GM19023 (cell line): ENCODE measurements around the gene ADRB2.
A peak's percentile ranks its signal among the peaks of the same experiment; 100 is the strongest.

ENCODE experiments used
- ATAC-seq: cut with Tn5 transposase; IDR thresholded peaks from one replicate; pipeline ENCODE4 v1.9.1; 2021; ENCODE audit warnings: mild to moderate bottlenecking, moderate library complexity; ENCODE audit not compliant: unreplicated experiment

The ADRB2 gene

DNA sequence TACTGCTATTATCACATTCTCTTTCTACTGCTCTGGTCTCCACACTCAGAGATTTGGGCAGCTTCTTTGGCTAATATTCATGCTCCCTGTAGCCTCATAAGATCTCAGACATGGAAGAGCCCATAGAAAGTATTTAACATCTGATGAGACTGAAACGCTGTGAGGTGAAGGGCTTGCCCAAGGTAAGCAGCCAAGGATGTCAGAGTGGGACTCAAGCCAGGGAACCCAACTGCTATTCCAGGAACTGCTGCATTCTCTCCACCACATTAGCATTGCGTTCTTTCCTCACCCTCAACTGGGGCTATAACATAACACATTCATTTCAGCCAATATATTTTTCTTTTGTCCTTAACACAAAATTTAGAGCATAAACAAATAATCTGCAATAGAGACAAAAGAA is 3.8 kb downstream of the ADRB2 start:
- no peak for ATAC-seq

DNA sequence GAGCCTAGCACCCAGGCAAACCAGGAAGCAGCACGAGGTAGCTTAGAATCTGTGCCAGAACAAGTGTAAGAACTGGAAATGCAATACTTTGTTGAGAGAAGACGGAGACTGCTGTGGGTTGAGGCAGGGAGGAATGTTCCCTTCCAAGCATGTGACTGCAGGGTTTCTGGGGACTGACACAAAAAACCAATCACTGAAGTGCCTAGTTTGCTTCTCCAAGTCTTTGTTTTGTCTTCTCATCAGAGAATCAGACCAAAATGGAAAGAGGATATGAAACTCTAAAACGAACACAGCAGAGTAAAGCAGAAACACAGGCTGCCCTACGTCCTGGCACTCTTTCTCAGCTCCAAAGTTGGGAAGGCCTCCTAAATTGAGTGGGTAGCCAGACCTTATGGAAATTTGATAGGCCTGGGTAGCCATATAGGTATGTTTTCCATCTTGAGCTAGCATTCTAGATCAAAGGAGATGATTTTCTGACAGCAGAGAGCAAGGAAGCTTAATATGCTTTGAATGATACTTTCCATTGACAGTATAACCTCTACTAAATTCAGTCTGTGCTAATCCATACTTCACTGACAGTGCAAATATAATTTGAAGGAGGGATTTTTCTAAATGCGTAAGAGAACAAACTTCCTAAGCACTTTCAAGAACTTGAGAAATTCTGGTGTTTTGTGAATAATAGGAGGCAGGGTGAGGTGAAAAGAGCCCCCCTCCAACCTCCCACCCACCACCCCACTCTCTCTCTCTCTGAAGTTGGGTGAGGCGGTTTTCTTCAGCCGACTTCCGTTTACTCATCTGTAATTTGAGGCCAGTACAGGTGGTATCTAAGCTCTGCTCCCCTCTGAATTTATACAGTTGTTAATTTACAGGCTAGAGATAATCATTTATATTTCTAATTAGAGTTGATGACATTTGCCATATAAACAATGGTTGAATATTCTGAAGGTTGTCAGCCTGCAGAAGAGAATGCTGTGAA is 5.5 kb downstream of the ADRB2 start:
- peak; percentile 73 for ATAC-seq

DNA sequence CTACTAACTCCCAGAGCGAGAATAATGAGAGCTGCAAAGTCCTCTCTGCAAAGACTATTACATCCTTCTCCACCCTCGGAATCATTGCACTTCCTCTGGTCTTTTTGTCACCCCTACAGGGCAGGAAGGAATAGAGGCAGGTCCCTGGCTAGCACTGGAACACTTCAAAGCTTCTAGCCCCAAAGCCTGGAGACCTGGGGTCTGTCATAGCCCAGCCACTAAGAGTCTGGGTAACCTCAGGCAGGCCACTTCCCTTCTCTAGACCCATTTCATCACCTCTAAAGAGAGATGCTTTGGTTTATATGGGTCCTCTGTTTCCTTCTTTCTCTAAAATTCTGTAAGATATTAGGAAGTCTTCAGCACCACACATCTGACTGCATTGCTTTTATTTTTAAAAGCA is 6.7 kb downstream of the ADRB2 start:
- ATAC-seq, result no peak

DNA sequence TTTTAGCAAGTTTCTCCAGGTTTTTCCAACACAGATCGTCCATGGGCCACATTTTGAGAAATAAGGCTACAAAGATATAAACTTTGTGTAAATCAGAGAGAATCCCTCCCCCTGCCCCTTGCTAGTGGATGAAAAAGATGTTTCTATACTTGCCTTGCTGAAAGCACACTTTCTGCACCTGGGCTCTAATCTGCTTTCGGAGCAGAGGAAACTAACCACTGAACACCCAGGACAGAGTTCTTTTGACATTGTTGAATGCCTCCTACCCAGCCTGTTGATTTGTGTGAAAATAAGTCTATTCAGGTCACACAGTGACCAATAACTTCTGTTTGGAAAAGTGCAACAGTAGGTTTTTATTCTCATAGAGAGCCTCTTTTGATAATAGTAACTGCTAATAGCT is 7.5 kb downstream of the ADRB2 start:
- no peak for ATAC-seq

DNA sequence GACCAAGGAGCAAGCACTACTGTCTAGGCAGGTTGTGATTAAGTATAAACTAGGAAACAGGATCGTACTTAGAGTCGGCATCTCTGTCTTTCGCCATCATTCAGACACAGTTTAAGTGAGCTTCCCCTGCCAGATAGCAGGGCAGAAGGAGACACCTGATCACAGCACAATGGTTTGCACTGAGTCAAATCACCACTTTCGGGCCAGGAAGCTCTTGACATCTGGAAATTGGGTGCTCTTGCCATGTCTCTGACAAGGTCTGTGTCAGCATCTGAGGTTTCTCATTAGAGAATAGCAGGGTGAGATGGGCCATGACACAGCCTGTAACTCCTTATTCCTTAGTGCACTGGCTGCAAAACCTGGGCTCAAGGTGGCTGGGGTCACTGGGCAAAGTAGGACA is 8.3 kb downstream of the ADRB2 start:
- ATAC-seq, result peak; percentile 45

DNA sequence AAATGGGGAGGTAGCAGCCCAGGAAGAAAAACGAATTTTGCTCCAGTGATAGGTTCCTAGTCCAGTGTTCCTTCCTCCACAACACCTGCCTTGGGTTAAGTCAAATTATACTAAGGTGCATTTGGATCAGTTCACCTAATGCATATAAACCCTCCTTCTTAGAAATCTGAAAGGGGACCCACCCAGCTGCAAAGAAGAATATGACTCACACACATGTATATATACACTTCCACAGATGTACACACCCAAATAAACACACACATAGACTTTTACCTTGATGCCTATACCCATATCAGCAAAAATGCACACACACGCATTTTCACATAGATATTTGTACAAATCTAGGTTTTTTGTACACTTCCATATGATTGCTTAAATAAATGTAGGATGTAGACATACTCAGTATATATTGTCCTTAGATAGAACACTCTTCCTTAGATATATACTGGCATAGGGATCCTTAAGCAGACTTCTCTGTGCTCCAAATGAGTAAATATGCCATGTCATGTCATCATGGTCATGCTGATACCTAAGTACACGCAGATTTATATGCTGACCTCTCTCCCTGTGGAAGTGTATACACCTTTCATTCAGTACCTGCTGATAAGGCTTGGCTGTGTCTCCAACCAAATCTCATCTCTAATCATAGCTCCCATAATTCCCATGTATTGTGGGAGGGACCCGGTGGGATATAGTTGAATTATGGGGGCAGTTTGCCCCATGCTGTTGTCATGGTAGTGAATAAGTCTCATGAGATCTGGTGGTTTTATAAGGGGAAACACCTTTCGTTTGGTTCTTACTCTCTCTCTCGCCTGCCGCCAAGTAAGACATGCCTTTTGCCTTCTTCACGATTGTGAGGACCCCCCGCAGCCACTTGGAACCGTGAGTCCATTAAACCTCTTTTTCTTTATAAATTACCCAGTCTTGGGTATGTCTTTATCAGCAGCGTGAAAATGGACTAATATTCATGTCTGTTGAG is 10.2 kb downstream of the ADRB2 start:
- ATAC-seq, result no peak

DNA sequence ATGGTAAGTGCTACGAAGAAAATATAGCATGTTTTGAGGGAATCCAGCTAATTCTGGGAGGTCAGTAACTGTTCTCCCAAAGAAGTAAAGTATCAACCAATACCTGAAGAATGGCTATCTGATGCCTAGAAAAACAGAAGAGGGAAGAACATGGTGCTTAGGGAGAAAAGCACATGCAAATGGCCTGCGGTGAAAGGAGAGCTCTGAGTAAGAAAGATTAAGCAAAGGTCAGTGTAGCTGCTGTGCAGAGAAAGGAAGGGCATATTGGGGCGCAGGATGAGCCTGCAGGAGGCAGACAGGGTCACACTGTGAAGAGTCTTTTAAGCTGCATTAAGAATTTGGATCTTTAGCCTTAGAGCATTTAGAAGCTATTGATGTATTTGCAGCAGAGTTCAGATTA is 11.0 kb downstream of the ADRB2 start:
- ATAC-seq, result no peak

DNA sequence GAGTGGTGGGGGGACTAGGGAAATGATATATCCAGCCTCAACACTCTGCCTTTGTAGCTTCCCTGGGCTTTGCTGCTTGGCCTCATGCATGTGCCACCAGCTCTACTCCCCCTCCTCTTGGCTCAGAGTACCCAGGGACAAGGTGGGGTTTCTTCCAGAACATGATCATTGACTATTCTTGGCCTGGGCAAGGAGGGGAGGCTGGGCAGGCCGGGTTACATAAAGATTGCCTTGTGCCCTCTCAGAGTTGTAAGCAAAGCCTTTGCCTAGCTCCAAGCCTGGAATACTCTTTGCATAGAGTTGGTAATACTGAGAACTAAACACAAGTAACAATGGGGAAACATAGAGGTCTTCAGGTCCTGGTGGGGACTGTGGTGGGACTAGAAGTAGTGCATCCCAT is 11.9 kb downstream of the ADRB2 start:
- no peak for ATAC-seq

DNA sequence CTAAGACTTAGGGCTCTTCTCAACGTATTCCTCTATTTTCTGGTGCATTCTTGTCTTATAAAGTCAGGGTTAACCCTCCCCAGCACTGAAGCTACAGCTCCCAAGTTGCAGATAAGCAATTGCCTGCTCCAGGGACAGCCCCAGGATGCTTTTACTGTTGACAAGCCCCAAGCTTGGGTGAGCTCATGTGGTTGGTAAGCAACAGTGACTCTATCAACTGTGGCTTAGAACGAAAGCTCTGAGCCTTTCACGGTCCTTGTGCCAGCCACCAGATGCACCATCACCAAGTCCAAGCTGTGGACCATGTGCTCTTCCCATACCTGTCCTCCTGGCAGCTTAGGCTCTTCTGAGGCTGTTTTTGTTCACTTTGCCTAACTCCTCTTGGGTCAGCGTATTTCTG is 13.5 kb downstream of the ADRB2 start:
- ATAC-seq, result no peak

DNA sequence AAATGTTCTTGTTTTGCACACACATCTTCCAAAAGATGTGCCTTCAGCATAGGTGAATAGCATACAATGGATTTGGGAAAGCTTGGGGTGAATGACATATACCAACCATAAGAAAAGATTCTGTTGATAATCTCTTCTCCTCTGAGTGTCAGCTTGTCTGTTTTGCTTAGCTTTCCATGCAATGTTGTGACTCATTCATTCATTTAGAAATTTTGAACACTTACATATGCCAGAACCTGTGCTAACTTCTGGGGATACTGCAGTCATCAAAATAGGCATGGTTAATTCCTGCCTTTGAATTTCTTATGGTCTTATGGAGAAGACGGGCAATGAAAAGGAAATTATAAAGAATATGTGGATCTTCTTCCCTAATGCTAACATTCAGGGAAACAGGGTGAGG is 14.1 kb downstream of the ADRB2 start:
- no peak for ATAC-seq

DNA sequence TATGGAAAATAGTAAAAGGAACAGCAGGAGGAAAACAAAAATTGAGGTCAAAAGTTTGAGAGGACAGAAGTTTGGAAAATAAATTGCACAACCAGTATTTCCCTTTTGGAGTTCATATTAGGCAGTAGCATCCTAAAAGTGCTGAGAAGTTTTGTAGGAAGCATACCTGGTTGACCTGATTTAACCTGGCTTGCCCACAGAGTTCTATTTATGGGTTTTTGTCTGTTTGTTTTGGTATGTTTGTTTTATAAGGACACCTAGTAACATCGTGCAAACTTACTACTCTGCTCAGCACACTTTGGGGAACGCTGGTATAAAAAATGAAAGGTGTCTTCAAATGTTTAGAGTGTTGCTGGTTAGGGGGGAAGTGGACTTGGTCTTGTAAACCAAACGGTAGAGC is 15.1 kb downstream of the ADRB2 start:
- ATAC-seq, result no peak

DNA sequence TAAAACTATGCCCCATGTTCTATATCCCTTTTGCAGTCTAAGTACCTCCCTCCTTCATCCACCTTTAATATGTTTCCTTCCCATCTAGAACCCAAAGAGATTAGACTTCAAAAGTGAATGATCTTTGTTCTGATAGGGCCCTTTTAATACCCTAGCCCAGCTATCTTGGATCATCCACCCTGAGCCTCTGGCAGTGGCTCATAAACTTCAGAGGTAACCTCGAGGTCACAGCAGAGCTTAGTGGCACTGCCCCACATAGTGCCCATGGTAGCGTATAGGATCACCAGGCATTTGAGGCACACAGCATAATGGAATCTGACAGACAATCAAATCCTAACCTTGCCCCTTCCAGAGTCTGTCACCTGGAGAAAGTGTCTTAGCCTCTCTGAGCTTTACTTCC is 15.8 kb downstream of the ADRB2 start:
- ATAC-seq, result no peak

DNA sequence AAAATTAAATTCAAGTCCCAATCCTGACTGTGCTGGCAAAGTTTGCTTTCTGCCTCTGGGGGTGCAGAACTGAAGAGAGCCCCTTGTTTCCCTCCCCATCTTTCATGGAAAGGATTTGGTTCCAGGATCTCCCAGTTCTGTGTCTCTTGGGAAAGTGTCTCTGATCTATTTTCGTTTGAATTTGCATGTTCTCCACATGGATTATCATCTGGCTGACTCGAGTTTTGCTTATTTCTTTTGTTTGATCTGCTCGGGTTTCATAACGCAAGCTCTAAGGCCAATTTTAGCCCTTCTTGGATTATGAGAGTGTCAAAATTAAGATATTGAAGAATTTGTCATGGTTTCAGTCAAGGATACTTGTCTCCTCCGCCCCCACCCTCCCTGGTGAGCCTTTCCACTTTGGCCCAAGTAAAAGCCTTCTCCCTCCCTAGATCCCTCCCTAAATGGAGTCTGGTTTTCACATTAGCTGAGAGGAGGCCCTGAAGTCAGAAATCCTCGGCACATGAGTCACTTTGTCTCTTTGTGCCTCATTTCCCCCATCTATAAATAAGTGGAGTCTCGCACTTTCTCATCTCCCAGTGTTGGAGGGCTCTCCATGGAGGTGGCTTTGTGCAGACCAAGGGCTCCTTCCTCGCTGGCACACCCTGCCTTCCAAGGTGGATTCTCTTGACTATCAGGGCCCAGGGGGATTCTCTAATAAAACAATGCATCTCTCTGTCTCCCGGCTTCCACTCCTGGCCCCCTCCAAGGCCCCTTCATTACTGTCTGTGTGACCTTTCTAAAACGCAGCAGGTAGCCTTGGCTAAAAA is 17.3 kb downstream of the ADRB2 start:
- ATAC-seq, result no peak

DNA sequence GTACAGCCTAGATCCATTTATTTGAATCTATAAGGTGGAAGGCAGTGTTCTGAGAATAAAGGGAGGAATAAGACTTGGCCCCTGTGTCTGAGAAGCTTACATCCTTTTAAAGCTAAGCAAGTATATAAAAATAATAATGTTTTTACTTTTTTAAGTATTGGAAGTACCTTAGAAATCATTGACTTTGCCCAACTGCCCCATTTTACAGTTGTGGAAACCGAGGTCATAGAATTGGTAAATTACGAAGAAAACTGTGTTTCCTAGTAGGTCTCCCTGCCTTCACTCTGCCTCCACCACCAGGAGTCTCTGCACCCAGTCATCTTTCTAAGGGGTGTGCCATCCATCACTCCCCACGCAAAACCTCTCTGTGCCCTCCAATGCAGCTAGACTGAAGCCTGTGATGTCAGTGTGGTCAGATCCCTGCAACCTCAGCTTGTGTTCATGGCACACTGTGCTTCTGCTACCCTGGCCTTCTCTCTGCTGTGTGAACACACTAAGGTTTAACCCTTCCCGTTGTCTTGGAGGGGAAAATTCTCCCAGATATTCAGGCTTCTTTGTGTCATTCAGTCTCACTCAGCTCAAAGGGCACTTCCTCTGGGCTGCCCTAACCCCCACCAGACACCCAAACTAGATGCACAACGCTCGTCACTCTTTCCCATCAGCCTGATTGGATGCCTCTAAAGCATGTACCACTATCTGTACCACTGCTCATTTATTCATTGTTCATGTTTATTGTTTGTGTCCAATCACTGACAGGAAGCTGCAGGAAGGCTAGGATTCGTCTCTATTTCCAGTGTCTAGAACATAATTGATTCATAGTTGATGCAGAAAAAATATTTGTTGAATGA is 18.2 kb downstream of the ADRB2 start:
- ATAC-seq, result no peak

DNA sequence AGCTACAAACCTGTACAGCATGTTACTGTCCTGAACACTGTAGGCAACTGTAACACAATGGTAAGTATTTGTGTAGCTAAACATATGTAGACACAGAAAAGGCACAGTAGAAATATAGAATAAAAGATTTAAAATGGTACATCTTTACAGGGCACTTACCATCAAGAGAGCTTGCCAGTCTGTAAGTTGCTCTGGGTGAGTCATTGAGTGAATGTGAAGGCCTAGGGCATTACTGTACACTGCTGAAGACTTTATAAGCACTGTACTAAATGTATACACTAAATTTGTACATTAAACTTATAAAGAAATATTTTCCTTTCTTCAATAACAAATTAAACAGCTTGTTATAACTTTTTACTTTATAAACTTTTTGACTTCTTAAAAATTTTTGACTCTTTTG is 20.5 kb downstream of the ADRB2 start:
- ATAC-seq, result no peak

DNA sequence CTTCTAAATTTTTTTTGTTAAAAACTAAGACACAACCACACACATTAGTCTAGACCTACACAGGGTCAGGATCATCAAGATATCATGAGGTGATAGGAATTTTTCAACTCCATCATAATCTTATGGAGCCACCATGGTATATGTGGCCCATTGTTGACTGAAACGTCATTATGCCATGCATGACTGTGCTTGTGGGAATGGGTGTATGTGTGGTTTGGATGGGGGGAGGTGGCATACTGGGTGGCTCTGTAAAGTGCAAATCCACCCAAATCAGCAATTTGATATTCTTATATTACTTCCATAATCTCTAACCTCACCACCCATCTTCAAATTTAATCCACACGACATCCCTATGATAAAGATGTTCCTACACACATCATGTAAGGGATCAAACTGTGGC is 21.0 kb downstream of the ADRB2 start:
- ATAC-seq, result no peak

DNA sequence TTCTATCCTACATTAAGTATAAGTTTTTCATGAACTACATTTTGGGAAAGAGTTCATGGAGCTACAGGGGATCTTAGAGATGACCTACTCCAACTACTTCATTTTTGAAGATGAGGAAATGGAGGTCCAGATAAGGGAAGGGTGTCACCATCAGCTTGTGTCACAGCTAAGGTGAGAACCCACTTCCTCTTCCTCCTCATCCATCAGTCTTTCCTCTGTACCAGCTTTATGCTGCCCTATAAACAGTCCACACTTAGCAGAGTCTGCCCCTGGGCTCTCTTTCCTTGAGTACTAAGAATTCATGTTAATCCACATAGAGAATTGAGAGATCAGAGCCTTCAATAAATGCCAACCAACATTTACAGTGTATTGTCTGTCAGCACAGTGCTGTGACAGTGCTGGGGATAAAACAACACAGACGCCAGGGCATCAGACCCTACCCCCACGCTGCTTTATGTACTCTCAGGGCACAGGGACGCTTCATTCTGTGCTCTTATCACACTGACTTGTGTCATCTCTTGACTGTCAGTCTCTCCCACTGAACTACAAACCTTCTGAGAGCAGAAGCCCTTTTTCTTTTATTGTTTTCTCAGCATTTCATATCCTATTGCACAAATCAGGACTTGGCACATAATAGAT is 22.1 kb downstream of the ADRB2 start:
- no peak for ATAC-seq

DNA sequence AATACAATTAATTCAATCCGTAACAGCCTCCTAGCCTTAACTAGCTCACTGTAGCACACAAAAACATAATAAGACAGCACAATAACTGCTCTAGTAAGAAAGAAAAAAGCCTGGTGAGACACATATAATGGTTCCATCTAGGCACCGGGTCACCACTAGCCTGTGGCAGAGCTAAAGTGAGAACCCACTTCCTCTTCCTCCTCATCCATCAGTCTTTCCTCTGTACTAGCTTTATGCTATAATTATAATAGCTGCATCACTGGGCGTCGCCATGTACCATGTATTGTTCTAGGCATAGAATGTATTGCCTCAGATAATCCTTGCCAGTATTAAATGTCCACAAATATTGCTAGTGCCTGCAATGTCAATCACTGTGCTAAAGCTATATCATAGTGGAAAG is 23.1 kb downstream of the ADRB2 start:
- ATAC-seq, result no peak

DNA sequence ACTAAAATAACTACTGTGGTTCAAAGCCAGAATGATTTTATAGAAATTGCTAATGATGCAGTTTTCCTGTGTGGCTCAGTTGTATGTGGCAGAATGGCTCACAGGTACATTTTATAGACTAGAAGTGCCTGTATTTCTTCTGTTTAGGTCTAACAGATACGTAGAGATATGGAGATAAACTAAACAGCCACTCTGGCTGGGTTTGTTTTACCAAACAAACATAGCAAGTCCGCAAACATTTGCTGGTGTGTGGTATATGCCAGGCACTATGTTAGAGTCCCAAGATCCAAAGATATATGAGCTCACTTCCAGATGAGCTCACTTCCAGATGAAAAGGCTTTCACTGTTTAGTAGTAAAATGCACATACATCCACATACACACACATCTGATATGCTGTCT is 24.4 kb downstream of the ADRB2 start:
- ATAC-seq, result no peak

DNA sequence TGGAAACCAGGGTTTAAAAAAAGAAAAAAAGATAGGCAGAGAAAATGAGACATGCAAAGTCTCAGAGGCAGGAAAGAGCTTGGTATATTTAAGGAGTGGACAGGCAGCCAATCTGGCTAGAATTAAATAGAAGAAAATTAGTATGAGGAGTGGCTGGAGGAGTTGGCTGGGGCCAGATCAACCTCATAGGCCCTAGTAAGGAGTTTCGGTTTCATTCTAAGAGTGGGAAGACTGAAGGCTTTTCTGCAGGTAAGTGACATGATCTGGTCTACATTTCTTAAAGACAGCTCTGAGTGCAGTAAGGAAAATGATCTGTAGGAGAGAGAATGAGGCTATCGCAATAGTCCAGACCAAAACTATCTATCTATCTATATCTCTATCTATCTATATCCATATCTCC is 27.5 kb downstream of the ADRB2 start:
- ATAC-seq, result peak; percentile 60
